GM23338 (cell line): ENCODE results near the gene NKAPL. TPM values are rescaled to one million over a fixed set of nuclear protein-coding genes. Genes with fewer than 3 reads are reported as not detected.

ENCODE experiments used
- ATAC-seq: fragments of 200-7000 bp; cut with Tn5 transposase; 3 replicates; pipeline ENCODE4 v1.9.1; 2020
- DNase-seq: peaks from one replicate; pipeline ENCODE4 v3.0.0-alpha.2; 2015; ENCODE audit warnings: low spot score
- H2AFZ ChIP-seq: fragments of 200-600 bp; sonication (generic); 2 replicates; pipeline ENCODE4 v1.8.0; 2016; ENCODE audit warnings: antibody characterized with exemption, mild to moderate bottlenecking, moderate library complexity
- H3F3A ChIP-seq: fragments of 200-600 bp; sonication (generic); replicated peaks from 2 replicates; pipeline ENCODE4 v1.8.0; 2017; ENCODE audit warnings: antibody characterized with exemption, mixed run types, low read depth
- H3K27ac ChIP-seq: fragments of 200-600 bp; sonication (generic); 2 replicates; pipeline ENCODE4 v1.6.1; 2016; ENCODE audit warnings: low read depth
- H3K27me3 ChIP-seq: fragments of 200-600 bp; sonication (generic); 2 replicates; pipeline ENCODE4 v1.8.0; 2016; ENCODE audit warnings: mild to moderate bottlenecking, mixed run types, moderate library complexity; ENCODE audit not compliant: insufficient read depth
- H3K36me3 ChIP-seq: fragments of 200-600 bp; sonication (generic); 2 replicates; pipeline ENCODE4 v1.8.0; 2016; ENCODE audit warnings: mild to moderate bottlenecking; ENCODE audit not compliant: insufficient read depth
- H3K4me1 ChIP-seq: fragments of 200-600 bp; sonication (generic); 2 replicates; pipeline ENCODE4 v1.8.0; 2016; ENCODE audit warnings: mild to moderate bottlenecking, moderate library complexity; ENCODE audit not compliant: insufficient read depth
- H3K4me2 ChIP-seq: fragments of 200-600 bp; sonication (generic); 2 replicates; pipeline ENCODE4 v1.7.1; 2017; ENCODE audit warnings: mixed run types
- H3K4me3 ChIP-seq: fragments of 200-600 bp; sonication (generic); 2 replicates; pipeline ENCODE4 v1.6.1; 2016; ENCODE audit warnings: mixed run types
- H3K79me2 ChIP-seq: fragments of 200-600 bp; sonication (generic); replicated peaks from 2 replicates; pipeline ENCODE4 v1.8.0; 2017; ENCODE audit warnings: mild to moderate bottlenecking; ENCODE audit not compliant: insufficient read depth
- H3K9me2 ChIP-seq: fragments of 200-600 bp; sonication (generic); 2 replicates; pipeline ENCODE4 v1.8.0; 2017; ENCODE audit not compliant: insufficient read depth
- H4K20me1 ChIP-seq: fragments of 200-600 bp; sonication (generic); replicated peaks from 2 replicates; pipeline ENCODE4 v1.8.0; 2017; ENCODE audit warnings: mild to moderate bottlenecking; ENCODE audit not compliant: insufficient read depth
- H3K27ac Mint-ChIP-seq: 2 replicates; pipeline ENCODE4 v1.8.0; 2020; ENCODE audit warnings: inconsistent platforms, mild to moderate bottlenecking, moderate library complexity, mixed read lengths
- H3K27me3 Mint-ChIP-seq: 3 replicates; pipeline ENCODE4 v1.8.0; 2022; ENCODE audit warnings: low read depth, mild to moderate bottlenecking, moderate library complexity, mixed read lengths, inconsistent platforms; ENCODE audit not compliant: insufficient read depth, poor library complexity
- H3K36me3 Mint-ChIP-seq: 3 replicates; pipeline ENCODE4 v1.8.0; 2021; ENCODE audit warnings: low read depth, mild to moderate bottlenecking, inconsistent platforms, moderate library complexity, mixed read lengths
- H3K4me1 Mint-ChIP-seq: 3 replicates; pipeline ENCODE4 v1.8.0; 2020; ENCODE audit warnings: mild to moderate bottlenecking, inconsistent platforms, mixed read lengths
- H3K4me3 Mint-ChIP-seq: 3 replicates; pipeline ENCODE4 v1.8.0; 2021; ENCODE audit warnings: moderate library complexity, mild to moderate bottlenecking, inconsistent platforms, mixed read lengths
- H3K9me3 Mint-ChIP-seq: 3 replicates; pipeline ENCODE4 v1.8.0; 2020; ENCODE audit warnings: moderate library complexity, mild to moderate bottlenecking, inconsistent platforms, mixed read lengths
- CREB1 ChIP-seq: fragments of 250-450 bp; sonication (Bioruptor Pico); IDR thresholded peaks from 2 replicates; pipeline ENCODE4 v1.5.0; 2020; ENCODE audit warnings: low read depth, mild to moderate bottlenecking, moderate library complexity
- EZH2 ChIP-seq: fragments of 200-600 bp; sonication (generic); IDR thresholded peaks from one replicate; pipeline ENCODE4 v1.8.0; 2017; ENCODE audit warnings: antibody characterized with exemption, mild to moderate bottlenecking, low read depth; ENCODE audit not compliant: unreplicated experiment
- EZH2phosphoT487 ChIP-seq: fragments of 200-600 bp; sonication (generic); IDR thresholded peaks from one replicate; pipeline ENCODE4 v1.8.1; 2018; ENCODE audit warnings: antibody characterized with exemption; ENCODE audit not compliant: unreplicated experiment
- JUNB ChIP-seq: IDR thresholded peaks from one replicate; pipeline ENCODE4 v1.6.1; 2016; ENCODE audit warnings: antibody characterized with exemption; ENCODE audit not compliant: unreplicated experiment
- NANOG ChIP-seq: IDR thresholded peaks from 2 replicates; pipeline ENCODE4 v1.6.1; 2016; ENCODE audit warnings: antibody characterized with exemption, borderline replicate concordance
- POLR2AphosphoS5 ChIP-seq: IDR thresholded peaks from 2 replicates; pipeline ENCODE4 v1.6.1; 2016; ENCODE audit warnings: antibody characterized with exemption, low read depth
- STAT1 ChIP-seq: IDR thresholded peaks from one replicate; pipeline ENCODE4 v1.6.1; 2016; ENCODE audit warnings: antibody characterized with exemption; ENCODE audit not compliant: unreplicated experiment
- ZNF114 ChIP-seq: fragments of 250-450 bp; sonication (Bioruptor Pico); IDR thresholded peaks from 2 replicates; pipeline ENCODE4 v1.5.0; 2020; ENCODE audit warnings: mild to moderate bottlenecking, moderate library complexity
- ZNF331 ChIP-seq: fragments of 250-450 bp; sonication (Bioruptor Pico); IDR thresholded peaks from 2 replicates; pipeline ENCODE4 v1.5.0; 2020; ENCODE audit warnings: low read depth, mild to moderate bottlenecking, moderate library complexity
- polyA plus RNA-seq: library from polyadenylated mRNA; unstranded; fragments of >200 nt; fragmentation: Nextera tagmentation; extraction: Ambion mirVana; gene quantifications from 2 replicates; pipeline ENCODE4 v1.2.1, GENCODE V29; 2016
- total RNA-seq: library from RNA; depleted of rRNA; stranded (reverse); fragments of >200 nt; shearing (Covaris generic); gene quantifications from 2 replicates; pipeline ENCODE4 v1.2.3, GENCODE V29; 2014
- TF ChIP-seq, protein P1 (sequence below): IDR thresholded peaks from one replicate; pipeline ENCODE4 v1.6.1; 2018; ENCODE audit warnings: antibody characterized with exemption; ENCODE audit not compliant: unreplicated experiment
- TF ChIP-seq, protein P2 (sequence below), 2 experiments: fragments of 200-600 bp in 1 of 2; sonication (generic) in 1 of 2; conservative IDR thresholded peaks; 2 replicates each; pipeline versions ENCODE4 v1.5.1 to v1.6.1; 2016 to 2017; ENCODE audit warnings: antibody characterized with exemption in 2 of 2, low read depth in 2 of 2, mild to moderate bottlenecking in 2 of 2, moderate library complexity in 1 of 2
- TF ChIP-seq, protein P3 (sequence below): IDR thresholded peaks from 2 replicates; pipeline ENCODE4 v1.6.1; 2016; ENCODE audit warnings: antibody characterized with exemption
- TF ChIP-seq, protein P4 (sequence below): fragments of 250-450 bp; sonication (Bioruptor Pico); IDR thresholded peaks from 2 replicates; pipeline ENCODE4 v1.5.0; 2020; ENCODE audit warnings: mild to moderate bottlenecking, moderate library complexity

Gene NKAPL
- total and polyA plus RNA-seq, 2 experiments from 2014 or later: 1.6 to 2.9 TPM

DNA sequence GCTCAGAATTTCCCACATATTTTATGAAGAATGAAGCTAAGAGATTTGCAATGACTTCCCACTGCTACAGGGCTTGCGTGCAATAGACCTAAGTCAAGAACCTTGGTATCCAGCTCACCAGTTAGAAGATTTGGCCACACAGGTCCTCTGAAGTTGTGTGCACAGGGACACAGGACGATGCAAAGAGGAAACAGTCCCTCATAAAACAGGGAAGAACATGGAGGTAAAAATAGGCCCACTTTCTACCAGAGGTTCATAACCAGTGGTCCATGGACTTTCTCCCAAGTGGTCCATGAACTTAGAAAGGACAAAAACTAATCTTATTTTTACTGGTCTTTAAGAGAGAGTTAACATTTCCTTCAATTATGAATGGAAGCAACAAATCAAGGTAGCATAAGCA, 8.3 kb upstream of the NKAPL start:
- 0 out of 2 replicates have a peak, but pooled peaks cover 5% of the 10 kb centered on the region for H3K27me3 ChIP-seq

More for the DNA sequence above, 8.3 kb upstream of the NKAPL start:
- Histone ChIP-seq H3K27ac (no peak overlapping the region), H3K4me1 (peaks cover 11% of the 10 kb centered on the region), H4K20me1 (no peaks in the 10 kb centered on the region), H3F3A (no peaks in the 10 kb centered on the region), H3K4me2 (peak overlapping the region; percentile 95), H3K79me2 (peaks cover 16% of the 10 kb centered on the region), H3K4me3 (peak overlapping the region; percentile 93), H3K9me2 (no peaks in the 10 kb centered on the region), H2AFZ (no peak overlapping the region), H3K36me3 (peaks cover 8% of the 10 kb centered on the region)
- peaks cover 22% of the 10 kb centered on the region for H3K36me3 Mint-ChIP-seq
- H3K27ac Mint-ChIP-seq: no peak overlapping the region
- H3K4me3 Mint-ChIP-seq: peak overlapping the region; percentile 99
- ATAC-seq (no peak), DNase-seq (no peak)
- H3K4me1 Mint-ChIP-seq: peaks cover 11% of the 10 kb centered on the region
- TF ChIP-seq ZNF331 (CRISPR knock-in tag) (no peak), ZNF114 (CRISPR knock-in tag) (no peak), JUNB (no peak), EZH2 (no peak), POLR2AphosphoS5 (no peak), STAT1 (no peak), CREB1 (CRISPR knock-in tag) (no peak), EZH2phosphoT487 (no peak), NANOG (no peak)
- TF ChIP-seq, protein P1, sequence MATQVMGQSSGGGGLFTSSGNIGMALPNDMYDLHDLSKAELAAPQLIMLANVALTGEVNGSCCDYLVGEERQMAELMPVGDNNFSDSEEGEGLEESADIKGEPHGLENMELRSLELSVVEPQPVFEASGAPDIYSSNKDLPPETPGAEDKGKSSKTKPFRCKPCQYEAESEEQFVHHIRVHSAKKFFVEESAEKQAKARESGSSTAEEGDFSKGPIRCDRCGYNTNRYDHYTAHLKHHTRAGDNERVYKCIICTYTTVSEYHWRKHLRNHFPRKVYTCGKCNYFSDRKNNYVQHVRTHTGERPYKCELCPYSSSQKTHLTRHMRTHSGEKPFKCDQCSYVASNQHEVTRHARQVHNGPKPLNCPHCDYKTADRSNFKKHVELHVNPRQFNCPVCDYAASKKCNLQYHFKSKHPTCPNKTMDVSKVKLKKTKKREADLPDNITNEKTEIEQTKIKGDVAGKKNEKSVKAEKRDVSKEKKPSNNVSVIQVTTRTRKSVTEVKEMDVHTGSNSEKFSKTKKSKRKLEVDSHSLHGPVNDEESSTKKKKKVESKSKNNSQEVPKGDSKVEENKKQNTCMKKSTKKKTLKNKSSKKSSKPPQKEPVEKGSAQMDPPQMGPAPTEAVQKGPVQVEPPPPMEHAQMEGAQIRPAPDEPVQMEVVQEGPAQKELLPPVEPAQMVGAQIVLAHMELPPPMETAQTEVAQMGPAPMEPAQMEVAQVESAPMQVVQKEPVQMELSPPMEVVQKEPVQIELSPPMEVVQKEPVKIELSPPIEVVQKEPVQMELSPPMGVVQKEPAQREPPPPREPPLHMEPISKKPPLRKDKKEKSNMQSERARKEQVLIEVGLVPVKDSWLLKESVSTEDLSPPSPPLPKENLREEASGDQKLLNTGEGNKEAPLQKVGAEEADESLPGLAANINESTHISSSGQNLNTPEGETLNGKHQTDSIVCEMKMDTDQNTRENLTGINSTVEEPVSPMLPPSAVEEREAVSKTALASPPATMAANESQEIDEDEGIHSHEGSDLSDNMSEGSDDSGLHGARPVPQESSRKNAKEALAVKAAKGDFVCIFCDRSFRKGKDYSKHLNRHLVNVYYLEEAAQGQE: no peak
- TF ChIP-seq, protein P2, sequence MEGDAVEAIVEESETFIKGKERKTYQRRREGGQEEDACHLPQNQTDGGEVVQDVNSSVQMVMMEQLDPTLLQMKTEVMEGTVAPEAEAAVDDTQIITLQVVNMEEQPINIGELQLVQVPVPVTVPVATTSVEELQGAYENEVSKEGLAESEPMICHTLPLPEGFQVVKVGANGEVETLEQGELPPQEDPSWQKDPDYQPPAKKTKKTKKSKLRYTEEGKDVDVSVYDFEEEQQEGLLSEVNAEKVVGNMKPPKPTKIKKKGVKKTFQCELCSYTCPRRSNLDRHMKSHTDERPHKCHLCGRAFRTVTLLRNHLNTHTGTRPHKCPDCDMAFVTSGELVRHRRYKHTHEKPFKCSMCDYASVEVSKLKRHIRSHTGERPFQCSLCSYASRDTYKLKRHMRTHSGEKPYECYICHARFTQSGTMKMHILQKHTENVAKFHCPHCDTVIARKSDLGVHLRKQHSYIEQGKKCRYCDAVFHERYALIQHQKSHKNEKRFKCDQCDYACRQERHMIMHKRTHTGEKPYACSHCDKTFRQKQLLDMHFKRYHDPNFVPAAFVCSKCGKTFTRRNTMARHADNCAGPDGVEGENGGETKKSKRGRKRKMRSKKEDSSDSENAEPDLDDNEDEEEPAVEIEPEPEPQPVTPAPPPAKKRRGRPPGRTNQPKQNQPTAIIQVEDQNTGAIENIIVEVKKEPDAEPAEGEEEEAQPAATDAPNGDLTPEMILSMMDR (conservative IDR thresholded peaks at IDR 0.05; ENCODE audit: low read depth in 2 of 2): no peak
- TF ChIP-seq, protein P3, sequence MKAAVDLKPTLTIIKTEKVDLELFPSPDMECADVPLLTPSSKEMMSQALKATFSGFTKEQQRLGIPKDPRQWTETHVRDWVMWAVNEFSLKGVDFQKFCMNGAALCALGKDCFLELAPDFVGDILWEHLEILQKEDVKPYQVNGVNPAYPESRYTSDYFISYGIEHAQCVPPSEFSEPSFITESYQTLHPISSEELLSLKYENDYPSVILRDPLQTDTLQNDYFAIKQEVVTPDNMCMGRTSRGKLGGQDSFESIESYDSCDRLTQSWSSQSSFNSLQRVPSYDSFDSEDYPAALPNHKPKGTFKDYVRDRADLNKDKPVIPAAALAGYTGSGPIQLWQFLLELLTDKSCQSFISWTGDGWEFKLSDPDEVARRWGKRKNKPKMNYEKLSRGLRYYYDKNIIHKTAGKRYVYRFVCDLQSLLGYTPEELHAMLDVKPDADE: no peak
- TF ChIP-seq, protein P4, sequence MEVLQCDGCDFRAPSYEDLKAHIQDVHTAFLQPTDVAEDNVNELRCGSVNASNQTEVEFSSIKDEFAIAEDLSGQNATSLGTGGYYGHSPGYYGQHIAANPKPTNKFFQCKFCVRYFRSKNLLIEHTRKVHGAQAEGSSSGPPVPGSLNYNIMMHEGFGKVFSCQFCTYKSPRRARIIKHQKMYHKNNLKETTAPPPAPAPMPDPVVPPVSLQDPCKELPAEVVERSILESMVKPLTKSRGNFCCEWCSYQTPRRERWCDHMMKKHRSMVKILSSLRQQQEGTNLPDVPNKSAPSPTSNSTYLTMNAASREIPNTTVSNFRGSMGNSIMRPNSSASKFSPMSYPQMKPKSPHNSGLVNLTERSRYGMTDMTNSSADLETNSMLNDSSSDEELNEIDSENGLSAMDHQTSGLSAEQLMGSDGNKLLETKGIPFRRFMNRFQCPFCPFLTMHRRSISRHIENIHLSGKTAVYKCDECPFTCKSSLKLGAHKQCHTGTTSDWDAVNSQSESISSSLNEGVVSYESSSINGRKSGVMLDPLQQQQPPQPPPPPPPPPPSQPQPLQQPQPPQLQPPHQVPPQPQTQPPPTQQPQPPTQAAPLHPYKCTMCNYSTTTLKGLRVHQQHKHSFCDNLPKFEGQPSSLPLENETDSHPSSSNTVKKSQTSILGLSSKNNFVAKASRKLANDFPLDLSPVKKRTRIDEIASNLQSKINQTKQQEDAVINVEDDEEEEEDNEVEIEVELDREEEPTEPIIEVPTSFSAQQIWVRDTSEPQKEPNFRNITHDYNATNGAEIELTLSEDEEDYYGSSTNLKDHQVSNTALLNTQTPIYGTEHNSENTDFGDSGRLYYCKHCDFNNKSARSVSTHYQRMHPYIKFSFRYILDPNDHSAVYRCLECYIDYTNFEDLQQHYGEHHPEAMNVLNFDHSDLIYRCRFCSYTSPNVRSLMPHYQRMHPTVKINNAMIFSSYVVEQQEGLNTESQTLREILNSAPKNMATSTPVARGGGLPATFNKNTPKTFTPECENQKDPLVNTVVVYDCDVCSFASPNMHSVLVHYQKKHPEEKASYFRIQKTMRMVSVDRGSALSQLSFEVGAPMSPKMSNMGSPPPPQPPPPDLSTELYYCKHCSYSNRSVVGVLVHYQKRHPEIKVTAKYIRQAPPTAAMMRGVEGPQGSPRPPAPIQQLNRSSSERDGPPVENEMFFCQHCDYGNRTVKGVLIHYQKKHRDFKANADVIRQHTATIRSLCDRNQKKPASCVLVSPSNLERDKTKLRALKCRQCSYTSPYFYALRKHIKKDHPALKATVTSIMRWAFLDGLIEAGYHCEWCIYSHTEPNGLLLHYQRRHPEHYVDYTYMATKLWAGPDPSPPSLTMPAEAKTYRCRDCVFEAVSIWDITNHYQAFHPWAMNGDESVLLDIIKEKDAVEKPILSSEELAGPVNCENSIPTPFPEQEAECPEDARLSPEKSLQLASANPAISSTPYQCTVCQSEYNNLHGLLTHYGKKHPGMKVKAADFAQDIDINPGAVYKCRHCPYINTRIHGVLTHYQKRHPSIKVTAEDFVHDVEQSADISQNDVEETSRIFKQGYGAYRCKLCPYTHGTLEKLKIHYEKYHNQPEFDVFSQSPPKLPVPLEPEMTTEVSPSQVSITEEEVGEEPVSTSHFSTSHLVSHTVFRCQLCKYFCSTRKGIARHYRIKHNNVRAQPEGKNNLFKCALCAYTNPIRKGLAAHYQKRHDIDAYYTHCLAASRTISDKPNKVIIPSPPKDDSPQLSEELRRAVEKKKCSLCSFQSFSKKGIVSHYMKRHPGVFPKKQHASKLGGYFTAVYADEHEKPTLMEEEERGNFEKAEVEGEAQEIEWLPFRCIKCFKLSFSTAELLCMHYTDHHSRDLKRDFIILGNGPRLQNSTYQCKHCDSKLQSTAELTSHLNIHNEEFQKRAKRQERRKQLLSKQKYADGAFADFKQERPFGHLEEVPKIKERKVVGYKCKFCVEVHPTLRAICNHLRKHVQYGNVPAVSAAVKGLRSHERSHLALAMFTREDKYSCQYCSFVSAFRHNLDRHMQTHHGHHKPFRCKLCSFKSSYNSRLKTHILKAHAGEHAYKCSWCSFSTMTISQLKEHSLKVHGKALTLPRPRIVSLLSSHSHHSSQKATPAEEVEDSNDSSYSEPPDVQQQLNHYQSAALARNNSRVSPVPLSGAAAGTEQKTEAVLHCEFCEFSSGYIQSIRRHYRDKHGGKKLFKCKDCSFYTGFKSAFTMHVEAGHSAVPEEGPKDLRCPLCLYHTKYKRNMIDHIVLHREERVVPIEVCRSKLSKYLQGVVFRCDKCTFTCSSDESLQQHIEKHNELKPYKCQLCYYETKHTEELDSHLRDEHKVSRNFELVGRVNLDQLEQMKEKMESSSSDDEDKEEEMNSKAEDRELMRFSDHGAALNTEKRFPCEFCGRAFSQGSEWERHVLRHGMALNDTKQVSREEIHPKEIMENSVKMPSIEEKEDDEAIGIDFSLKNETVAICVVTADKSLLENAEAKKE: no peak
- H3K27me3 Mint-ChIP-seq: peaks cover 12% of the 10 kb centered on the region
- no peaks in the 10 kb centered on the region for H3K9me3 Mint-ChIP-seq
